Measurements from ENCODE around the gene SMIM35.

GRCh38 chr11:117970400-117971024 lies 116.3 kb downstream of the SMIM35 start:
- no peak for TF ChIP-seq CTCF (IDR thresholded peaks at IDR 0.05; ENCODE audit: low read depth, low read length, poor library complexity, severe bottlenecking)
- TF ChIP-seq EZH2phosphoT487 (IDR thresholded peaks at IDR 0.05; ENCODE audit: borderline replicate concordance, low read length), result no peak

Data from DOHH2 (cell line).